ENCODE results near the gene UGT2B17. TPM values are rescaled to one million over a fixed set of nuclear protein-coding genes. Genes with fewer than 3 reads are reported as not detected.

The UGT2B17 gene
- not detected in 2 replicates for total RNA-seq (2013; cell fraction: nucleolus; rRNA removed)
- total RNA-seq (2014; rRNA removed) (not detected in 2 replicates), total RNA-seq (2014; rRNA removed; fragmentation: Illumina TruSeq; extraction: Trizol) (not detected in 2 replicates), total RNA-seq (2021) (0.15 TPM in 1 of 2 replicates, not detected in the other), polyA plus RNA-seq (2011; rRNA removed) (not detected in 2 replicates), polyA plus RNA-seq (2014; fragmentation: Illumina TruSeq; extraction: Trizol) (not detected in 2 replicates), polyA plus RNA-seq (2014; fragmentation: Nextera tagmentation; extraction: Ambion mirVana) (not detected), polyA plus RNA-seq (2014; rRNA removed) (not detected in 2 replicates), polyA plus RNA-seq (2016; fragmentation: Nextera tagmentation; extraction: Ambion mirVana) (not detected), polyA minus RNA-seq (2011; rRNA and poly(A)+ RNA removed) (not detected in 2 replicates), Bru-seq, nascent RNA (not detected), BruChase-seq, experiment 1, labeled RNA remaining after a 6-hour chase (not detected), BruChase-seq, experiment 2, labeled RNA remaining after a 2-hour chase (not detected)
- polyA plus RNA-seq (2011; ENCODE audit: low read depth): not detected
- not detected in 2 replicates for polyA plus RNA-seq (2011; cell fraction: cytosol; rRNA removed)
- polyA plus RNA-seq (2011; cell fraction: nucleus; rRNA removed): not detected in 2 replicates
- polyA plus RNA-seq (2012): not detected in 2 replicates
- polyA minus RNA-seq (2011; cell fraction: cytosol; rRNA and poly(A)+ RNA removed): not detected in 2 replicates
- not detected in 2 replicates for polyA minus RNA-seq (2011; cell fraction: nucleus; rRNA and poly(A)+ RNA removed)
- long read RNA-seq, experiment 1: 0 reads
- long read RNA-seq, experiment 2: 0 reads

DNA sequence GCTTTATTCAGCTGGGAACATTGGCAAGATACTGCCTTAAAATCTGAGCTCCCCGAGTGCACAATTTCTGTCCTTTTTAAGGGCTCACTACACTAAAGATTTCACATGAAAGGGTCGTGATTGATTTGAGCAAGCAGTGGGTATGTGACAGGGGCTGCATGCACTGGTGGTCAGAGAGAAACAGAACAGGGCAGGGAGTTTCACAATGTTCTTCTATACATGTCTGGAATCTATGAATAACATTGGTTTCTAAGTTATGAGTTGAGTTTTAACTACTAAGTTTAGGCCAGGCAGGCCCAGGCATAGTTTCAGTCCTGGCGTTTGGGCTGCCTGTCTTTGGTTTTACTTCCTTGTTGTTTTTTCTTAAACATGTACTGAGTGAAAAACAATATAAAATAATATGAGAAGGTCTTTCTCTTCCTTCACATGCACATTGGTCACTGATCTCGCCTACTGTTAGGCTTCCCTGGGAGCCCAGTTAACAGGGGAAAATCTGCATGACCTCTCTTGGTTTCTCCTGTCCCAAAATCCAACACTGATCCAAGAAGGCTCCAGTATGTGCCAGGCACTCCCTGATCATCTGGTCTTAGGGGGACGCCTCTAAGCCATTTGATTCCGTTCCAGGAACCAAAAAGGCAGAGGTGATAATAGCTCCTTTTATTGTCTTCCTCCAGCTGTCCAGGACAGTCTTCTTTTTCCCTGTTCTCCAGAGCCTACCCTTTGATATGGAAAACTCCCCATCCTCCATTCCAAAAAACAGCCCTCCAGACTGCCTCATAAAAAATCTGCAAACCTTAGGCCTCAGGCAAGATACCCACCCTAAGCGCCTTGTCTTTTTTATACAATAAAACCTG is at the start of gene UGT2B17:
UGT2B17 (minus strand) TSS at position 51 of the 854 bp plus-strand sequence. CDS start 7,838 bp downstream, outside the sequence.
- no peak within 1 kb of the TSS for H3K4me3 ChIP-seq
- H3K4me1 ChIP-seq (ENCODE audit: control insufficient read depth, insufficient read depth, low read length): no peaks in the 10 kb centered on the region
- POLR2A ChIA-PET: no interaction called here
- SMC1A ChIA-PET (ENCODE audit: uncharacterized antibody, unreplicated experiment): no interaction called here
- DNase-seq (ENCODE audit: low read depth, low spot score) (no peak), FAIRE-seq (no peak), ATAC-seq (no peak)
- H3K27ac ChIP-seq (ENCODE audit: control insufficient read depth, insufficient read depth): no peak within 1 kb of the TSS
- no TSS peak for BruUV-seq (replicated peaks)
- CTCF ChIA-PET: no interaction called here
- RAD21 ChIA-PET (ENCODE audit: unreplicated experiment): no interaction called here
- no CpG with 5 or more reads among the region's 7 CpGs for WGBS (ENCODE audit: insufficient coverage, insufficient replicate concordance, low lambda C conversion rate, missing lambda C conversion rate)
- H3K27me3 ChIP-seq (replicated peaks in 1 of 2; ENCODE audit: control insufficient read depth in 2 of 2, insufficient read depth in 2 of 2, low read length in 1 of 2): no peaks in the 10 kb centered on the region
- no peaks in the 10 kb centered on the region for H3K79me2 ChIP-seq (ENCODE audit: control insufficient read depth, insufficient read depth, low read length)
- H3K36me3 ChIP-seq (ENCODE audit: control insufficient read depth in 2 of 2, insufficient read depth in 2 of 2, low read length in 1 of 2): no peaks in the 10 kb centered on the region
- H3K4me2 ChIP-seq (ENCODE audit: control insufficient read depth, insufficient read depth): no peak within 1 kb of the TSS
- H3K9ac ChIP-seq (ENCODE audit: control insufficient read depth, insufficient read depth, low read length): no peak within 1 kb of the TSS
- no peaks in the 10 kb centered on the region for H4K20me1 ChIP-seq (ENCODE audit: control insufficient read depth, insufficient read depth)
- H2AFZ ChIP-seq (ENCODE audit: control insufficient read depth, low read depth, low read length): no peak within 1 kb of the TSS
- no peaks in the 10 kb centered on the region for H3K9me3 ChIP-seq (replicated peaks; ENCODE audit: control insufficient read depth, insufficient read depth, low read length)
- in situ Hi-C loops (cut with MboI): loop anchor here (25.0 kb wide), 1 partner anchor 111 kb away; no protein-coding TSS in a partner anchor
- intact Hi-C loops (cut with micrococcal nuclease; ENCODE audit: unreplicated experiment): no loop called here
- TF ChIP-seq, protein P1, sequence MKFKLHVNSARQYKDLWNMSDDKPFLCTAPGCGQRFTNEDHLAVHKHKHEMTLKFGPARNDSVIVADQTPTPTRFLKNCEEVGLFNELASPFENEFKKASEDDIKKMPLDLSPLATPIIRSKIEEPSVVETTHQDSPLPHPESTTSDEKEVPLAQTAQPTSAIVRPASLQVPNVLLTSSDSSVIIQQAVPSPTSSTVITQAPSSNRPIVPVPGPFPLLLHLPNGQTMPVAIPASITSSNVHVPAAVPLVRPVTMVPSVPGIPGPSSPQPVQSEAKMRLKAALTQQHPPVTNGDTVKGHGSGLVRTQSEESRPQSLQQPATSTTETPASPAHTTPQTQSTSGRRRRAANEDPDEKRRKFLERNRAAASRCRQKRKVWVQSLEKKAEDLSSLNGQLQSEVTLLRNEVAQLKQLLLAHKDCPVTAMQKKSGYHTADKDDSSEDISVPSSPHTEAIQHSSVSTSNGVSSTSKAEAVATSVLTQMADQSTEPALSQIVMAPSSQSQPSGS (IDR thresholded peaks at IDR 0.05; ENCODE audit: low read length): no peak
- TF ChIP-seq, protein P2, sequence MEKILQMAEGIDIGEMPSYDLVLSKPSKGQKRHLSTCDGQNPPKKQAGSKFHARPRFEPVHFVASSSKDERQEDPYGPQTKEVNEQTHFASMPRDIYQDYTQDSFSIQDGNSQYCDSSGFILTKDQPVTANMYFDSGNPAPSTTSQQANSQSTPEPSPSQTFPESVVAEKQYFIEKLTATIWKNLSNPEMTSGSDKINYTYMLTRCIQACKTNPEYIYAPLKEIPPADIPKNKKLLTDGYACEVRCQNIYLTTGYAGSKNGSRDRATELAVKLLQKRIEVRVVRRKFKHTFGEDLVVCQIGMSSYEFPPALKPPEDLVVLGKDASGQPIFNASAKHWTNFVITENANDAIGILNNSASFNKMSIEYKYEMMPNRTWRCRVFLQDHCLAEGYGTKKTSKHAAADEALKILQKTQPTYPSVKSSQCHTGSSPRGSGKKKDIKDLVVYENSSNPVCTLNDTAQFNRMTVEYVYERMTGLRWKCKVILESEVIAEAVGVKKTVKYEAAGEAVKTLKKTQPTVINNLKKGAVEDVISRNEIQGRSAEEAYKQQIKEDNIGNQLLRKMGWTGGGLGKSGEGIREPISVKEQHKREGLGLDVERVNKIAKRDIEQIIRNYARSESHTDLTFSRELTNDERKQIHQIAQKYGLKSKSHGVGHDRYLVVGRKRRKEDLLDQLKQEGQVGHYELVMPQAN (conservative IDR thresholded peaks at IDR 0.05): no peak
- TF ChIP-seq NR2C2 (IDR thresholded peaks at IDR 0.05; ENCODE audit: borderline replicate concordance, control insufficient read depth, insufficient read length, low read depth) (no peak), CEBPB (IDR thresholded peaks at IDR 0.05; ENCODE audit: borderline replicate concordance in 1 of 2, low read depth in 2 of 2, low read length in 2 of 2) (no peak), MYC (IDR thresholded peaks at IDR 0.05; ENCODE audit: insufficient read depth, insufficient read length, insufficient replicate concordance, low read length, severe bottlenecking) (no peak), ZBED1 (IDR thresholded peaks at IDR 0.05; ENCODE audit: borderline replicate concordance) (no peak), ETV6 (conservative IDR thresholded peaks at IDR 0.05 in 1 of 2, IDR thresholded peaks at IDR 0.05 in 1 of 2; ENCODE audit: borderline replicate concordance in 1 of 2, low read depth in 1 of 2) (no peak), NRF1 (conservative IDR thresholded peaks at IDR 0.05; ENCODE audit: low read depth, low read length) (no peak), MEF2B (IDR thresholded peaks at IDR 0.05; ENCODE audit: partially characterized antibody, poor library complexity, severe bottlenecking) (no peak), KLF5 (IDR thresholded peaks at IDR 0.05; ENCODE audit: partially characterized antibody) (no peak), NFYA (IDR thresholded peaks at IDR 0.05; ENCODE audit: borderline replicate concordance, low read depth, low read length) (no peak), HDAC6 (IDR thresholded peaks at IDR 0.05; ENCODE audit: unreplicated experiment) (no peak), DPF2 (IDR thresholded peaks at IDR 0.05) (no peak), POLR2AphosphoS2 (IDR thresholded peaks at IDR 0.05; ENCODE audit: low read depth, low read length) (no peak), YBX1 (IDR thresholded peaks at IDR 0.05) (no peak)
